HG02642 (cell line): ENCODE data around the gene TFB2M.
"Not testable (repeated sequence)": the region's sequence is repeated elsewhere in the genome, so short reads cannot be mapped to it uniquely, and the experiment has no call there.

ENCODE experiments used
- ATAC-seq: cut with Tn5 transposase; IDR thresholded peaks from one replicate; pipeline ENCODE4 v1.9.1; 2021; ENCODE audit warnings: mild to moderate bottlenecking; ENCODE audit not compliant: unreplicated experiment, poor library complexity

The TFB2M gene

DNA sequence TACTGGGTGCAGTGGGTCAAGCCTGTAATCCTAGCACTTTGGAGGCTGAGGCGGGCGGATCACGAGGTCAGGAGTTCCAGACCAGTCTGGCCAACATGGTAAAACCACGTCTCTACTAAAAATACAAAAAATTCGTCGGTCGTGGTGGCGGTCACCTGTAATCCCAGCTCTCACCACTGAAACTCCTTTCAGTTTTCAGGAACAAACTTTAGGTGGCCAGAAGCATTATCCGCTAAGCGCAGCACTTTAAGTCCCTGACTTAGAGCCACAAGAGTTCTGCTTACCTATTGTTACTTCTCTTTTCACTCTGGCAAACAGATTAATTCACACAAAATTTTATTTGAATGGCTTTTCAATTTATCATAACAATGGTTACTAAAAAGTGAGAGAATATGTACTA lies 5.2 kb downstream of the TFB2M start:
- not testable (repeated sequence) for ATAC-seq

DNA sequence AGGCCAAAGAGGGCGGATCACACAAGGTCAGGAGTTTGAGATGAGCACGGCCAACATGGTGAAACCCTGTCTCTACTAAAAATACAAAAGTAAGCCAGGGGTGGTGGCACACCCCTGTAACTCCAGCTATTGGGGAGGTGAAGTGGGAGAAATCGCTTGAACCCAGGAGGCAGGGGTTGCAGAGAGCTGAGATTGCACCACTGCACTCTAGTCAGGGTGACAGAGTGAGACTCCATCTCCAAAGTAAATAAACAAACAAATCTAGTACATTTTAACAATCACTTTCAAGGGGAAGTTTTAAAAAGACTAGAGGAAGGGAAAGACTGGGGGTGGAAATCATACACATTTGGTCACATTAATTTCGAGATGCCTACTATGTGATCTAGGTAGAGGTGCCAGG lies 6.8 kb downstream of the TFB2M start:
- ATAC-seq = no peak

DNA sequence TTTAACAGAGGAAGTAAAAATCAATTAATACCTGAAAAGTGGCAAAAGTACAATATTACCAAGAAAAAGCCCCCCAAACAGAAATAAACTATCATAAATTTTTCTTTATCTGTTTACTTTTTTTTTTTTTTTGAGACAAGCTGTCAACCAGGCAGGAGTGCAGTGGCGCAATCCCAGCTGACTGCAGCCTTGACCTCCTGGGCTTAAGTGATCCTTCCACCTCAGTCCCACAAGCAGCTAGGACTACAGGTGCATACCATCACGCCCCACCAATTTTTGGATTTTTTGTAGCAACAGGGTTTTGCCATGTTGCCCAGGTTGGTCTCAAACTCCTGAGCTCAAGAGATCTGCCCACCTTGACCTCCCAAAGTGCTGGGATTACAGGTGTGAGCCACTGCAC lies 8.0 kb downstream of the TFB2M start:
- no peak for ATAC-seq

DNA sequence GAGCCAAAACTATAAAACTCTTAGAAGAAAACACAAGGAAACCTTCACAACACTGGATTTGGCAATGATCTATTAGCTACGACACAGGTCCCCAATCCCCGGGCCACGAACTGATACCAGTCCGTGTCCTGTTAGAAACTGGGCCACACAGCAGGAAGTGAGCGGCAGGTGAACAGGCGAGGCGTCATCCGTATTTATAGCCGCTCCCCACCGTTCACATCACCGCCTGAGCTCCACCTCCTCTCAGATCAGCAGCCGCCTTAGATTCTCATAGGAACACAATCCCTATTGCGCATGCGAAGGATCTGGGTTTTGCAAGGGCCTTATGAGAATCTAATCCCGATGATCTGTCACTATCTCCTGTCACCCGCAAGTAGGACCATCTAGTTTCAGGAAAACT lies 11.9 kb downstream of the TFB2M start:
- ATAC-seq = no peak

GRCh38 chr1:246552110-246552509 lies 14.0 kb downstream of the TFB2M start:
- ATAC-seq = no peak

DNA sequence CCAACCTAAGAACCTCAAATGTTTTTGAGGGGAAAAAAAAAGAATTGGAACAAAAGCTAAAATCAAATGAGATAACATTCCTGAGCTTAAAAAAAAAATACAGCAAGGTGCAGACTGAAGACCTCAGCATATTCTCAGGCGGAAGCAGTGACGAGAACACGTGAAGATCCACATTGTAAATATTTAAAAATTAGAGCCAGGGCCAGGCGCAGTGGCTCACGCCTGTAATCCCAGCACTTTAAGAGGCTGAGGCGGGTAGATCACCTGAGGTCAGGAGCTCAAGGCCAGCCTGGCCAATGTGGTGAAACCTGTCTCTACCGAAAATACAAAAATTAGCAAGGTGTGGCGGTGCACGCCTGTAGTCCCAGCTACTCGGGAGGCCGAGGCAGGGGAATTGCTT lies 15.7 kb downstream of the TFB2M start:
- no peak for ATAC-seq

GRCh38 chr1:246549665-246550064 lies 16.4 kb downstream of the TFB2M start:
- ATAC-seq = no peak

DNA sequence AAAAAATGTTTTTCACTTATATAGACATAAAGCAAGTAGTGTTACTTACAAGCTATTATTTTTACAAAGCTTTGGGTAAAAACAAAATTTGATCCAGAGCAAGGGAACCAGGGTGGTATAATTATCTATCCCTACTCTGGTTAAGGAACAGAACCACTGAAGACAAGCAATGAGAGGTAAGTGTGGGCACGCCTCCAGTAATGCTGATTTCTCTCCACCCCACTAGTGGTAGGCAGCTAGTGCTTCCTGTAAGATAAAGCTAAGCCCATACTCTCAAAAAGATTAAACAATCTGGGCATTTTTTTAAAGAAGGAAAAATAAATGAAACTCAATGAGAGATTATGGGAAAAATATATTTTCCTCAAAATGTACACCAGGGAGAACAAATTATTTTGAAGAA lies 22.1 kb downstream of the TFB2M start:
- ATAC-seq = no peak

- no peak for ATAC-seq
Observed at GRCh38 chr1:246540738-246541491, 25.1 kb downstream of the TFB2M start.

DNA sequence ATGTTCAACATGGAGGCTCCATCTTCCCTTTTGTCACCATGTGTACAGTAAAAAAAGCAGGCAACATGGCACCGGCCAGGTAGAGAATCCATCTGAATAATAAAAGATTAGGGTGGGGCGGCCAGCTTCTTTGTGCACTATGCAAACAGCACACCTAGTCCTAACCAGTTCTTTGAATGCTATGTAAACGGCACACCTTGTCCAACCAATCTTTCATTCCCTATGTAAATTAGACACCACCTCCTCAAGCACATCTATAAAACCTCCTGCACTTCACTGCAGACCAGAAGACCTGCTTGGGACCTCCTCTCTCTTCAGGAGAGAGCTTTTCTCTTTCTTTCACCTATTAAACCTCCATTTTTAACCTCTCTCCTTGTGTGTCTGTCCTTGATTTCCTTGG lies 28.2 kb downstream of the TFB2M start:
- no peak for ATAC-seq

- no peak for ATAC-seq
Observed at GRCh38 chr1:246537441-246537840, 28.6 kb downstream of the TFB2M start.

GRCh38 chr1:246534114-246534513 lies 31.9 kb downstream of the TFB2M start:
- no peak for ATAC-seq

- ATAC-seq = no peak
Observed at GRCh38 chr1:246533371-246533905, 32.6 kb downstream of the TFB2M start.

DNA sequence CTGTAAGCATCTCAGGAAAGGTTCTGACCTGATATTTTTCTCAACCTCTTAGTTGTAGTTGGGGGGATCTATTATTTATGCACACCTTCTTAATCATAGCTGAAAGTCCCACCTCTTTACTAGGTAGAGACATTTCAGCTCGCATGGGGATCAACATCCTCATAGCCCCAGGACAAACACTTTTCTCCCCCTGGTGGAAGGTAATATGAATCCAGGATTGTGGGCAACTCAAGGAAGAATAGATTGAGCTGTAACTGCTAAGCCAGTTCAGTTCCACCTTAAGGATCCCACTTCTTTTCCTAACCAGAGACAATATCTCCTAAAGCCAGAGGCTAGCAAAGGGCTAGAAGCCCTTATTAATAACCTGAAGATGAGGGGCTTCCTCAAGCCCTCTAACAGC lies 33.5 kb downstream of the TFB2M start:
- ATAC-seq = no peak

GRCh38 chr1:246530482-246530881 lies 35.6 kb downstream of the TFB2M start:
- ATAC-seq = no peak

DNA sequence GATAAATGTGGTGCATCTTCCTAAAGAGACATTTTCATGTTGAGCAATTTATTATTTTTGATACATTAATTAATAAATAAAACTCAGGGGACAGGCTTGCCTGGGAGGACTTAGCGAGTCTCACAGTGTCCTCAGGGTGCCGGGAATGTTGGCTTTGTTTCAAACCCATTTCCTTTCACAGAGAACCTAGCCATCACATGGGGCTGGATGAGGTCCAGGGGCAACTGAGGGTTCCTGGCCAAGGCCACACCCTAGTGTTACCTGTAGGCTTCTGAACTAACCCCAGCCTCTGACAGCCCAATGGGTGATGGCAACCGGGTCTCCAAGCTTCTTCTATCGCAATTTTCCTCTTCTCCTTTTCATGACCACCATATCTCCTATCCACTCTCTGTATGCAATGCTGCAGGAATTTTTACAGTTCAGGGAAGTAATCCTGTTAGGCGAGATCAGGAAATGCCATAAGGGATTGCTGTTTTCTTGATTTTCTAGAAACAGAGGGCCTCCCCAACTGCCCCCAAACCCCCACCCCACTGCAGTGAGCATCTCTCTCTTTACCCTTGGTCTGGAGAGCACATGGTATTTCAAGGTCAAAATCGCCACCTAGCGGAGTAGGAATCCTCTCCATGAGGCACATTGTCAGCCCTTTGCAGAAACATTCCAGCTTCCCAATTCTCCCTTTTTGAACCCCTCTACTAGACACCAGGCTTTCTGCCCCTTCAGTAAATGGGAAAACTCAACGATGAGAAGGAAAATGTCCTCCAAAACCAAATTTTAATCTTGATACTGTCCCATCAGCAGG lies 36.9 kb downstream of the TFB2M start:
- ATAC-seq = no peak

DNA sequence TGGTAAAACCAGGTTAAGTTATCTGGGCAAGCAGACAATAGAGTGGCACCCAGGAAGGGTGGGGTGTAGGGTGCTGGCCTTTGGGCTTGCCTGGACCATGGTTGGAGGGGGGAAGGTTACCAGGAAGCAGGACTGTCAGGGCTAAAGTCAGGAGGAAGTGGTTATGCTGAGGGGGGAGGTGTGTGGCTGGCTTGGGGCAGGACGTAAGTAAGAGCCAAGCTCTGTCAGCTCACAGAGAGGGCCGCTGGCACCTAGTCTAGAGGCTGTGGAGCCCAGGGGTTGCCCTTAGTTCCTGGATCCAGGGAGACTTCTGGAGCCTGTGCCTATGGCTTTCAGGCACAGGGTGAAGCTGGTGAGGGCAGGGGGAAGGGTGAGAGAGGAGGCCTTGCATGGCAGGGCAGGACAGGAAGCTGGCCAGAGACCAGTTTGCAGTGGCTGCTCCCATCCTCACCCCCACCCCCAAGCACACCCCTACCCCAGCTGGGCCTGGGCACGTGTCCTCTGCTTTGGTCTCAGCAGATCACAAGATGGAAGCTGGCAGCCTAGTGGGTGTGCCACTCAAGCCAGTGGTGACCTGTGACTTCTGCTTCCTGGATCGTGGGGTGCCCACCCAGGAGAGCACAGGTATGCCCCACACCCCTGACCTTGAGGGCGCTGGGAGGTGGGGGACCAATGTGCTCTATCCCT lies 38.5 kb downstream of the TFB2M start:
- no peak for ATAC-seq

DNA sequence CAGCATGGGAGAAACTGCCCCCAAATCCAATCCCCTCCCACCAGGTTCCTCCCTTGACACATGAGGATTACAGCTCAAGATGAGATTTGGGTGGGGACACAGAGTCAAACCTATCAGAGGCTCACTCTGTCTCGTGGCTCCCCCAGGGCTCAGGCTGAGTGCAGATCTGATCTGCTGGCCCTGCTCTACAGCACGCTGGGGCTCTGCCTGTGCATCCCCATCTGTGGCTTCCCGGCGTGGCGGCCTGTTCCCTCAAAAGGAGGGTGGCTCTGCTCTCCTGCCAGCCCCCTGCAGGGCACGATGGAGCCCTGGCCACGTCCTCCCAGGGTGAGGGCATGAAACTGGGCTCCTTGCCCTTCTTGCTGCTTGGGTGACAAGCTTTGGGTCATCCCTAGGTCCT lies 39.1 kb downstream of the TFB2M start:
- no peak for ATAC-seq

DNA sequence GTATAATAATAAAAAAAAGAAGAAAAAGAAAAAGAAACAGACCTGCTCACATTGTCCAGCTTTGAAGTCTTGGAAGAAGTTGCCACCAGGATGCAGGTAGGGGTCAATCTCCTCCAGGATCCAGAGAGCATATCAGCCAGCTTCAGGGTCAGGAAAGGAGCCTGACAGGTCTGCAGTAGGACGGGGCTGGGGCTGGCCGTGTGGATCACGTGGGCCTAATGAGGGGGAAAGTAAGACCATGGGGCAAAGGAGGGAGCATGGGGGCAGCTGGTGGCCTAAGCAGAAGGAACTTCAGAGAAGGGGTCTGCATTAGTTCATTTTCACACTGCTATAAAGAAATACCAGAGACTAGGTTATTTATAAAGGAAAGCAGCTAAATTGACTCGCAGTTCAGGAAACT lies 39.7 kb downstream of the TFB2M start:
- no peak for ATAC-seq

- no peak for ATAC-seq
Observed at GRCh38 chr1:246519514-246519913, 46.5 kb downstream of the TFB2M start.
